Heart left ventricle (tissue), 16 donors: ENCODE data around the gene PCMTD2. TPM values are rescaled to one million over a fixed set of nuclear protein-coding genes. Genes with fewer than 3 reads are reported as not detected.
"Not testable (repeated sequence)": the region's sequence is repeated elsewhere in the genome, so short reads cannot be mapped to it uniquely, and the experiment has no call there.

Source experiments
- ATAC-seq, 4 donors: fragments of 200-7000 bp; cut with Tn5 transposase; one replicate each; pipeline ENCODE4 v1.9.1; 2020 to 2022; ENCODE audit warnings: moderate library complexity in 4 of 4, mild to moderate bottlenecking in 3 of 4, moderate number of reproducible peaks in 1 of 4
- DNase-seq, 5 donors: peaks; one replicate each; pipeline ENCODE4 v3.0.0-alpha.2; 2020
- H3K27ac ChIP-seq, 12 donors: fragments of 200-600 bp; sonication (generic) in 4 of 12; one replicate each; pipeline versions ENCODE4 v1.5.0 to v1.8.0; 2016 to 2022; ENCODE audit warnings: mild to moderate bottlenecking in 2 of 12
- H3K27me3 ChIP-seq, 9 donors: fragments of 200-600 bp; sonication (generic) in 2 of 9; one replicate each; pipeline versions ENCODE4 v1.5.1 to v1.8.0; 2016 to 2022; ENCODE audit warnings: mild to moderate bottlenecking in 3 of 9
- H3K36me3 ChIP-seq, 9 donors: fragments of 200-600 bp; sonication (generic) in 2 of 9; one replicate each; pipeline versions ENCODE4 v1.5.0 to v1.8.0; 2018 to 2022; ENCODE audit warnings: mild to moderate bottlenecking in 2 of 9
- H3K4me1 ChIP-seq, 12 donors: fragments of 200-600 bp; sonication (generic) in 4 of 12; one replicate each; pipeline versions ENCODE4 v1.5.0 to v1.8.0; 2016 to 2022; ENCODE audit warnings: mild to moderate bottlenecking in 3 of 12
- H3K4me3 ChIP-seq, 12 donors: fragments of 200-600 bp; sonication (generic) in 4 of 12; one replicate each; pipeline versions ENCODE4 v1.5.0 to v1.8.0; 2017 to 2022; ENCODE audit warnings: mild to moderate bottlenecking in 9 of 12, moderate library complexity in 4 of 12
- H3K9me3 ChIP-seq, 12 donors: fragments of 200-600 bp; sonication (generic) in 4 of 12; one replicate each; pipeline versions ENCODE4 v1.5.0 to v1.8.0; 2016 to 2022; ENCODE audit warnings: mild to moderate bottlenecking in 1 of 12
- POLR2A ChIP-seq, 2 donors: fragments of 450-650 bp; IDR thresholded peaks; one replicate each; pipeline ENCODE4 v1.6.1; 2017; ENCODE audit warnings: antibody characterized with exemption in 2 of 2, mild to moderate bottlenecking in 2 of 2, moderate library complexity in 2 of 2
- WGBS, 4 donors: extraction: QIAGEN DNeasy Blood & Tissue Kit in 2 of 4; methylation state at CpG; one replicate each; pipeline versions ENCODE4 v1.1.5 to v1.1.7; 2013 to 2018; 5-methylcytosine and 5-hydroxymethylcytosine counted together
- intact Hi-C, 10 donors: fragments of 100-400 bp; cut with DNase I; formaldehyde crosslinking; loops; one replicate each; pipeline versions ENCODE4 v1.11.1 to v1.14.2; 2022
- polyA plus RNA-seq, 2 donors: library from polyadenylated mRNA; stranded (reverse); fragments of 200-250 nt; gene quantifications; one replicate each; pipeline ENCODE4 v1.2.3, GENCODE V29; 2013
- total RNA-seq, 9 donors: library from RNA; depleted of rRNA in 2 of 9; stranded (reverse); fragments of >200 nt in 2 of 9; fragmentation: NEBNext Ultra II Directional in 3 of 9; extraction: Animal tissue kit (Norgen Biotek cat#: 25700) in 3 of 9; gene quantifications; one replicate each; pipeline versions ENCODE4 v1.1.0 to v1.2.4, GENCODE V29; 2016 to 2023
- TF ChIP-seq, protein P1 (sequence below), 12 donors: fragments of 200-600 bp; sonication (generic) in 4 of 12; IDR thresholded peaks; one replicate each; pipeline versions ENCODE4 v1.5.0 to v1.8.0; 2018 to 2022; ENCODE audit warnings: antibody characterized with exemption in 12 of 12, mild to moderate bottlenecking in 5 of 12
- donor health status: ischemic (EF 13 %, LVEDD 7.1; RV severe dilation, severe dysfunction).
- donor health status: healthy with polysubstance abuse.
- donor health status: DM: no; HTN: yes; CAD: no.
- donor health status: DM: no; HTN: no; CAD: no.
- donor health status: ischemic (EF 25% LVEDD 6.9; RV normal size, moderate dysfunction).
- donor health status: ischemic (EF 25% LVEDD 5.7; RV mildly dilated, moderate dysfunction).
- donor health status: healthy.
- donor health status: DM: yes; HTN: yes; CAD: no.
- donor health status: ischemic (EF 35%, LVEDD 5.7; RV mildly dilated, moderate dysfunction).
- donor health status: nonischemic (EF 11% LVEDD 7.7; RV severe dilation, severe dysfunction).
- donor health status: DM: yes; HTN: yes; CAD: no.
- donor health status: PGD.
- donor health status: ischemic (EF 29% LVEDD 5.4; RV normal size, mild dysfunction).
- donor health status: nonischemic (EF 23%, LVEDD 6.1; RV moderate dilation, normal function).

PCMTD2 gene
- total and polyA plus RNA-seq, 11 donors, result 23.9 to 128 (median 59.3) TPM

DNA sequence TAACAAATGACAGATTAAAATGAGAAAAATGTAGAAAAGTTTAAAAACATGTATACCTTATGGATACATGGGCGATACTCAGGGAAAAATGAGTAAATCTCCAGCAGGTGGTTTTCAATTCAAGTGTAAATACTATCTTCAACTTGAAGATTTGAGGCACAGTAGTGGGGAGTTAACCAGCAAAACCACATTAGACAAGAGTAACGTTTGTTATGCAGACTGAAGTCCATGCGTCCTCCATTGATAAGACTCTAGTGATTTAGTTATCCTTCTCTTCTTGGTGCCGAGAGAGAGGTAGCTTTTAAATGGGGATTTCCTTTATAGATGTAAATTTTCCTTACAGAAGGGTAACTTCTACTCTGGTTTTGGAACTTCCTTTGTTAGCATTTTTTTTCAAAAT is 28.1 kb downstream of the PCMTD2 start:
- WGBS, 4 donors, result 70 to 79% (median 75%) methylated on average over 4 of the region's 4 CpGs
- no peak overlapping the region for H3K27ac ChIP-seq
- H3K9me3 ChIP-seq, result peaks cover 0 to 7% (median 0%) of the 10 kb centered on the region in 12 donors
- H3K4me3 ChIP-seq, result no peak overlapping the region
- H3K4me1 ChIP-seq, result peaks cover 0 to 5% (median 0%) of the 10 kb centered on the region in 12 donors
- H3K27me3 ChIP-seq, result no peaks in the 10 kb centered on the region
- intact Hi-C loops, result no loop called here
- no peaks in the 10 kb centered on the region for H3K36me3 ChIP-seq
- ATAC-seq (no peak), DNase-seq (no peak)
- no peak for TF ChIP-seq POLR2A (IDR thresholded peaks at IDR 0.05)
- TF ChIP-seq, protein P1, sequence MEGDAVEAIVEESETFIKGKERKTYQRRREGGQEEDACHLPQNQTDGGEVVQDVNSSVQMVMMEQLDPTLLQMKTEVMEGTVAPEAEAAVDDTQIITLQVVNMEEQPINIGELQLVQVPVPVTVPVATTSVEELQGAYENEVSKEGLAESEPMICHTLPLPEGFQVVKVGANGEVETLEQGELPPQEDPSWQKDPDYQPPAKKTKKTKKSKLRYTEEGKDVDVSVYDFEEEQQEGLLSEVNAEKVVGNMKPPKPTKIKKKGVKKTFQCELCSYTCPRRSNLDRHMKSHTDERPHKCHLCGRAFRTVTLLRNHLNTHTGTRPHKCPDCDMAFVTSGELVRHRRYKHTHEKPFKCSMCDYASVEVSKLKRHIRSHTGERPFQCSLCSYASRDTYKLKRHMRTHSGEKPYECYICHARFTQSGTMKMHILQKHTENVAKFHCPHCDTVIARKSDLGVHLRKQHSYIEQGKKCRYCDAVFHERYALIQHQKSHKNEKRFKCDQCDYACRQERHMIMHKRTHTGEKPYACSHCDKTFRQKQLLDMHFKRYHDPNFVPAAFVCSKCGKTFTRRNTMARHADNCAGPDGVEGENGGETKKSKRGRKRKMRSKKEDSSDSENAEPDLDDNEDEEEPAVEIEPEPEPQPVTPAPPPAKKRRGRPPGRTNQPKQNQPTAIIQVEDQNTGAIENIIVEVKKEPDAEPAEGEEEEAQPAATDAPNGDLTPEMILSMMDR (IDR thresholded peaks at IDR 0.05), result no peak

DNA sequence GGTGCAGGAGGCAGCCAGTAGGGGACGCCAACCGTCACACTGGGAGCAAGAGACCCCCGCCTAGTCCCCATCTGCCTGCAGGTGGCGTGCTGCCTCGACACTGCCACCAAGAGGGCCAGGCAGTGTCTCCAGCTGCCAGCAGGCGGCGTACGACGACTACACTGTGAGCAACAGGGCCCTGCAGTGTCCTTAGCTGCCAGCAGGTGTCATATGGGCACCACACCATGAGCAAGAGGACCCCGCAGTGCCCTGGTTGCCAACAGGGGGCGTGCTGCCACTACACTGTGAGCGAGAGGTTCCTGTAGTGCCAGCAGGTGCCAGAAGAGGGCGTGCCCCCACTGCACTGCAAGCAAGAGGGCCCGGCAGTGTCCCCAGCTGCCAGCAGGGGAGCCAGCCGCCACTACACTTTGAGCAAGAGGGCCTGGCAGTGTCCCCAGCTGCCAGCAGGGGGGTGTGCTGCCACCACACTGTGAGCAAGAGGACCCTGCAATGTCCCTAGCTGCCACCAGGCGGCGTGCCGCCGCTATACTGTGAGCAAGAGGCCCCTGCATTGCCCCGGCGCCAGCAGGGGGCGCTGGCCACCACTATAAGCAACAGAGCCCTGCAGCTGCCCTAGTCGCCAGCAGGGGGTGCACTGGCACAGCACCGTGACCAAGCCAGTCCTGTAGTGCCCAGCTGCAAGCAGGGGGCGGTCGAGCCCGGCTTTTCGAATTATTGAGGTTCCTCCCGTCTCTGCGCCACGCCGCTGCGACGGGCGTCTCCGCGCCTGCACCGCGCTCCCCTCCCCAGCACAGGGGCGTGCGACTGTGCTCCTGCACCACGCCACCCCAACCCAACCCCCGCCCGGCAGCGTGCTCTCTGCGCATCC is 30.3 kb downstream of the PCMTD2 start:
- DNase-seq (peak; percentile 73 to 85 (median 79)), ATAC-seq (peak; percentile 83 to 96 (median 87))
- H3K36me3 ChIP-seq, H3K4me3 ChIP-seq, H3K9me3 ChIP-seq, intact Hi-C loops, H3K4me1 ChIP-seq, H3K27ac ChIP-seq, H3K27me3 ChIP-seq: not testable (repeated sequence)
- WGBS, 4 donors, result 81 to 91% (median 85%) methylated on average over 29 to 46 of the region's 46 CpGs
- TF ChIP-seq, protein P1 (IDR thresholded peaks at IDR 0.05), result peak; percentile 62 to 87 (median 78)

DNA sequence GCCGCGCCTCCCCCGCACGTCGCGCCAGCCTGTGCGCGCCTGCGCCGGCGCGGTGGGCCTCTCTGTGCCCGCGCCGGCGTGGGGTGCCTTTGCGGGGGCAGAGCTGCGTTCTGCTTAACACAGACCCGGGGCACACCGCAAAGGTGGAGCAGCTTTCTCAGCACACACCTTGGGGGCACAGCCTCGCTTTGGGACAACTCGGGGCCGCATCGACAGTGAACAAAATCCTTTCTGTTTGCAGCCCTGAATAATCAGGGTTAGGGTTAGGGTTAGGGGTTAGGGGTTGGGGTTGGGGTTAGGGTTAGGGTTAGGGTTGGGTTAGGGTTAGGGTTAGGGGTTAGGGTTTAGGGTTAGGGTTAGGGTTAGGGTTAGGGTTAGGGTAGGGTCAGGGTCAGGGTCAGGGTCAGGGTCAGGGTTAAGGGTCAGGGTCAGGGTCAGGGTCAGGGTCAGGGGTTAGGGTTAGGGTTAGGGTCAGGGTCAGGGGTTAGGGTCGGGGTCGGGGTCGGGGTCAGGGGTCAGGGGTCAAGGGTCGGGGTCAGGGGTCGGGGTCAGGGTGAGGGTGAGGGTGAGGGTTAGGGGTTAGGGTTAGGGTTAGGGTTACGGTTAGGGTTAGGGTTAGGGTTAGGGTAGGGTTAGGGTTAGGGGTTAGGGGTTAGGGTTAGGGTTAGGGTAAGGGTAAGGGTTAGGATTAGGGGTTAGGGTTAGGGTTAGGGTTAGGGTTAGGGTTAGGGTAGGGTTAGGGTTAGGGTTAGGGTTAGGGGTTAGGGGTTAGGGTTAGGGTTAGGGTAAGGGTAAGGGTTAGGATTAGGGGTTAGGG is 31.1 kb downstream of the PCMTD2 start:
- H3K4me3 ChIP-seq, H3K4me1 ChIP-seq, DNase-seq, H3K36me3 ChIP-seq, intact Hi-C loops, H3K27ac ChIP-seq, H3K9me3 ChIP-seq, H3K27me3 ChIP-seq: not testable (repeated sequence)
- 92 to 96% (median 95%) methylated on average over 29 to 30 of the region's 30 CpGs for WGBS, 4 donors
- peak; percentile 8 to 46 (median 29) for ATAC-seq

DNA sequence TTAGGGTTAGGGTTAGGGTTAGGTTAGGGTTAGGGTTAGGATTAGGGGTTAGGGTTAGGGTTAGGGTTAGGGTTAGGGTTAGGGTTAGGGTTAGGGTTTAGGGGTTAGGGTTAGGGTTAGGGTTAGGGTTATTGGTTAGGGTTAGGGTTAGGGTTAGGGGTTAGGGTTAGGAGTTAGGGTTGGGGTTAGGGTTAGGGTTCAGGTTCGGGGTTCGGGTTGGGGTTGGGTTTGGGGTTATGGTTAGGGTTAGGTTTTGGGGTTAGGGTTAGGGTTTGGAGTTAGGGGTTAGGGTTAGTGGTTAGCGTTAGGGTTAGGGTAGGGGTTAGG is 31.7 kb downstream of the PCMTD2 start:
- H3K27me3 ChIP-seq, DNase-seq, H3K4me3 ChIP-seq, H3K36me3 ChIP-seq, H3K4me1 ChIP-seq, intact Hi-C loops, H3K27ac ChIP-seq, H3K9me3 ChIP-seq, ATAC-seq: not testable (repeated sequence)
- 95 to 99% (median 98%) methylated on average over 3 of the region's 3 CpGs for WGBS, 4 donors

DNA sequence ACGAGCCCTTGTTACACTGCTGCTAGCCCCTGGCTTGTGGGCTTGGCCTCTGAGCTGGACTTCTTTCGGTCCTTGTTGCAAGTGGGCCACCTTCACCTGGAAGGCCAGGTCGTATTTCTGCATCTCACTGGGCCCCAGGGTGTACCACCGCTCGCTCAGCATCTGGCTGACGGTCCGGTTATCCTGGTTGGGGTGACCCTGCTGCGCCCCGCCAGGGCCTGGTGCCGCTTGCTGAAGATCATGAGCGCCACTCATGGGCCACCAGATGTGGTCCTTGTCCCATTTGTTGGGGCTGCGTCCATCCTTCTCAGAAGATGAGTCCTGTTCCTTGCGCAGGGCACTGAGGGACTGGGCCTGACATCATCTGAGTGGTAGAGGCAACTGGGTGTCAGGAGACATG is 36.6 kb downstream of the PCMTD2 start:
- H3K27ac ChIP-seq, H3K4me1 ChIP-seq, DNase-seq, H3K9me3 ChIP-seq, H3K4me3 ChIP-seq, H3K27me3 ChIP-seq, H3K36me3 ChIP-seq, ATAC-seq, intact Hi-C loops: not testable (repeated sequence)
- WGBS, 4 donors, result 94 to 98% methylated on average over 8 to 9 of the region's 13 CpGs; no CpG with 5 or more reads in 2 of the 4 donors

DNA sequence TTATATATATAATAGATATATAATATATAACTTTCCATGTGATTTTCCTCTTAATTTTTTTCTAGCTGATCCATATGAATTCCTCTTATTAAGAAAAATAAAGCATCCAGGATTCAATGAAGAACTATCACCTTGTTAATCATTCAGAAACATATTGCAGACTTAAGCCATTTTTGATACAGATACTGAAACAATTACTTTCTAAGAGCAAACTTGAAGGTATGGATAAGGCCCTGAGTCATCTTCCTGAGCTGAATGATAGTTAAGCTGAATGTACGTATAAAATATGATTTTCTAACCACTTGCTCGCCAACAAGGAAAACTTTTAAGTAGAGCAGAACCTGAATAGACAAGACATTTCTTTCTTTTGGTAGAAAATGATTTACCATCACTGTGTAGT is 47.5 kb downstream of the PCMTD2 start:
- DNase-seq, H3K4me1 ChIP-seq, intact Hi-C loops, ATAC-seq, H3K27me3 ChIP-seq, H3K4me3 ChIP-seq, H3K9me3 ChIP-seq, H3K27ac ChIP-seq, H3K36me3 ChIP-seq: not testable (repeated sequence)
- WGBS, 4 donors, result 59 to 78% (median 67%) methylated on average over 1 to 2 of the region's 2 CpGs

DNA sequence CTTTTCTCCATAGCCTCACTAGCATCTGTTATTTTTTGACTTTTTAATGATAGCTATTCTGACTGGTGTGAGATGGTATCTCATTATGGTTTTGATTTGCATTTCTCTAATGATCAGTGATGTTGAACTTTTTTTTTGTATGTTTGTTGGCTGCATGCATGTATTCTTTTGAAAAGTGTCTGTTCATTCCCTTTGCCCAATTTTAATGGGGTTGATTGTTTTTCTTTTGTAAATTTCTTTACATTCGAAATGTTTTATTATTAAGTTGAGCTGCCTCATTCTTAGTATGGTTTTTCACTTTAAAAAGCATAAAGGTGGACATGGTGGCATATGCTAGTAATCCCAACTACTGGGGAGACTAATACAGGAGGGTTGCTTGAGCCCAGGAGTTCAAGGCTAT is 58.2 kb downstream of the PCMTD2 start:
- H3K4me3 ChIP-seq, H3K9me3 ChIP-seq, intact Hi-C loops, H3K36me3 ChIP-seq, H3K27ac ChIP-seq, ATAC-seq, H3K4me1 ChIP-seq, DNase-seq: not testable (repeated sequence)
- WGBS, 4 donors, result 47 to 56% (median 55%) methylated on average over 1 of the region's 1 CpG
- peaks cover 0 to 16% (median 6%) of the 10 kb centered on the region in 9 donors for H3K27me3 ChIP-seq

DNA sequence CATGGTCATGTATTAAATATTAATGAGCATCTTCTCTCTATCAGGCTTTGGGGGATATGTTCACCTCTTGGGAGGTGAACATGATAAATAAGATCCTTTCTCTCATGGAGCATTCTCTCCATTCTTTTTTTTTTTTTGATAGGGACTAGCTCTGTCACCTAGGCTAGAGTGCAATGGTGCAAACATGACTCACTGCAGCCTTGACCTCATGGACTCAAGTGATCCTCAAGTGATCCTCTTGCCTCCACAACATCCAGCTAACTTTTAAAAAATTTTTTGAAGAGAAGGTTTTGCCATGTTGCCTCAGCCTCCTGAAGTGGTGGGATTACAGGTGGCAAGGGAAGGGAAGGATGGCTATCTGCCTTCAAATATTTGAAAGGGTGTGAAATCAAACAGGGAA is 59.8 kb downstream of the PCMTD2 start:
- H3K9me3 ChIP-seq, H3K4me3 ChIP-seq, DNase-seq, H3K27ac ChIP-seq, H3K36me3 ChIP-seq, ATAC-seq, H3K4me1 ChIP-seq, intact Hi-C loops: not testable (repeated sequence)
- peaks cover 0 to 20% (median 6%) of the 10 kb centered on the region in 9 donors for H3K27me3 ChIP-seq

DNA sequence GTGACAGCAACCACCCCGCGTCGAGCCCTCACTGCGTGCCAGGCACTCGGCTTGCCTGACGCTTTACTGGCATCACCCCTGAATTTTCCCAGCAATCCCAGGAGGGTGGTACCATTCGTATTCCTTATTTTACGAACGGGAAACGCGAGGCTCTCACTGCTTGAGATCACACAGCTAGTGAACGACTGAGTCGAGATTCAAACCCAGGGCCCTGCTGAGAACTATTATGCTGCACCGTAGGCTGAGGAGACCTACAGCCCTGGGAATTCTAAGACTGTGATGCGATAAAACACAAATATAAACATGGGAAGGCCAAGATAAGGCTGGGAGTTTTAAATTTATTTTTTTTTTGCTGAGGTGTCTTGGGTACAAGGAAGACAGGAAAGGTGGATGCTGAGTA is 60.3 kb downstream of the PCMTD2 start:
- DNase-seq, H3K36me3 ChIP-seq, H3K9me3 ChIP-seq, intact Hi-C loops, H3K4me1 ChIP-seq, H3K4me3 ChIP-seq, H3K27ac ChIP-seq: not testable (repeated sequence)
- peak in 1 of 4 donors; percentile 14 for ATAC-seq
- H3K27me3 ChIP-seq, result peaks cover 0 to 20% (median 6%) of the 10 kb centered on the region in 9 donors
- 44 to 63% (median 56%) methylated on average over 9 to 15 of the region's 15 CpGs for WGBS, 4 donors
